Measurements from ENCODE around the gene RPTOR. TPM values are rescaled to one million over a fixed set of nuclear protein-coding genes. Genes with fewer than 3 reads are reported as not detected.

The RPTOR gene
- total RNA-seq, 1 experiment from 2014 or later: 30.6 TPM

- no peaks in the 10 kb centered on the region for H3K27me3 ChIP-seq (ENCODE audit: low read length)
- H3K4me2 ChIP-seq (ENCODE audit: low read depth, low read length, poor library complexity, severe bottlenecking): no peak overlapping the region
- H2AFZ ChIP-seq (ENCODE audit: low read length): no peak overlapping the region
- no peak overlapping the region for H3K9ac ChIP-seq (ENCODE audit: low read length)
- no peak for DNase-seq
- H3K36me3 ChIP-seq (ENCODE audit: insufficient read depth, low read length): no peaks in the 10 kb centered on the region
- H3K79me2 ChIP-seq (ENCODE audit: low read length): peaks cover 91% of the 10 kb centered on the region
- H3K27ac ChIP-seq (ENCODE audit: low read length): no peak overlapping the region
- H3K4me3 ChIP-seq (ENCODE audit: low read length): no peak overlapping the region
- H3K4me1 ChIP-seq (ENCODE audit: low read length): peaks cover 31% of the 10 kb centered on the region
- H3K9me3 ChIP-seq (ENCODE audit: low read length): no peaks in the 10 kb centered on the region
- H4K20me1 ChIP-seq (ENCODE audit: insufficient read depth, low read depth, low read length): no peaks in the 10 kb centered on the region
- no peaks in the 10 kb centered on the region for H3K9me2 ChIP-seq (replicated peaks; ENCODE audit: insufficient read depth, low read length)
Observed at GRCh38 chr17:80671825-80672110, 127.1 kb downstream of the RPTOR start.

GRCh38 chr17:80673152-80673920 lies 128.7 kb downstream of the RPTOR start:
- Histone ChIP-seq H3K4me1 (ENCODE audit: low read length) (peaks cover 20% of the 10 kb centered on the region), H3K4me3 (ENCODE audit: low read length) (peak overlapping the region; percentile 23; the same call in 1 of the 2 replicates), H3K4me2 (ENCODE audit: low read depth, low read length, poor library complexity, severe bottlenecking) (peak overlapping the region; percentile 60), H3K36me3 (ENCODE audit: insufficient read depth, low read length) (no peaks in the 10 kb centered on the region), H3K9me3 (ENCODE audit: low read length) (no peaks in the 10 kb centered on the region), H3K79me2 (ENCODE audit: low read length) (peaks cover 91% of the 10 kb centered on the region), H3K9ac (ENCODE audit: low read length) (peak overlapping the region; percentile 37), H2AFZ (ENCODE audit: low read length) (no peak overlapping the region), H3K27me3 (ENCODE audit: low read length) (no peaks in the 10 kb centered on the region), H3K27ac (ENCODE audit: low read length) (peak overlapping the region; percentile 74), H3K9me2 (replicated peaks; ENCODE audit: insufficient read depth, low read length) (no peaks in the 10 kb centered on the region), H4K20me1 (ENCODE audit: insufficient read depth, low read depth, low read length) (no peaks in the 10 kb centered on the region)
- DNase-seq: peak; percentile 73

GRCh38 chr17:80675438-80676095 lies 130.9 kb downstream of the RPTOR start:
- no peaks in the 10 kb centered on the region for H3K36me3 ChIP-seq (ENCODE audit: insufficient read depth, low read length)
- H3K4me2 ChIP-seq (ENCODE audit: low read depth, low read length, poor library complexity, severe bottlenecking): no peak overlapping the region
- H3K27me3 ChIP-seq (ENCODE audit: low read length): no peaks in the 10 kb centered on the region
- H3K9me2 ChIP-seq (replicated peaks; ENCODE audit: insufficient read depth, low read length): no peaks in the 10 kb centered on the region
- peaks cover 20% of the 10 kb centered on the region for H3K4me1 ChIP-seq (ENCODE audit: low read length)
- no peak overlapping the region for H3K27ac ChIP-seq (ENCODE audit: low read length)
- no peaks in the 10 kb centered on the region for H4K20me1 ChIP-seq (ENCODE audit: insufficient read depth, low read depth, low read length)
- DNase-seq: no peak
- no peaks in the 10 kb centered on the region for H3K9me3 ChIP-seq (ENCODE audit: low read length)
- no peak overlapping the region for H3K4me3 ChIP-seq (ENCODE audit: low read length)
- no peak overlapping the region for H3K9ac ChIP-seq (ENCODE audit: low read length)
- H3K79me2 ChIP-seq (ENCODE audit: low read length): peaks cover 95% of the 10 kb centered on the region
- no peak overlapping the region for H2AFZ ChIP-seq (ENCODE audit: low read length)

GRCh38 chr17:80676096-80676466 lies 131.4 kb downstream of the RPTOR start:
- Histone ChIP-seq H3K27ac (ENCODE audit: low read length) (no peak overlapping the region), H3K27me3 (ENCODE audit: low read length) (no peaks in the 10 kb centered on the region), H3K4me2 (ENCODE audit: low read depth, low read length, poor library complexity, severe bottlenecking) (no peak overlapping the region), H3K36me3 (ENCODE audit: insufficient read depth, low read length) (no peaks in the 10 kb centered on the region), H3K4me3 (ENCODE audit: low read length) (no peak overlapping the region), H2AFZ (ENCODE audit: low read length) (no peak overlapping the region), H3K79me2 (ENCODE audit: low read length) (peaks cover 95% of the 10 kb centered on the region), H3K4me1 (ENCODE audit: low read length) (peaks cover 20% of the 10 kb centered on the region), H4K20me1 (ENCODE audit: insufficient read depth, low read depth, low read length) (no peaks in the 10 kb centered on the region), H3K9me3 (ENCODE audit: low read length) (no peaks in the 10 kb centered on the region), H3K9me2 (replicated peaks; ENCODE audit: insufficient read depth, low read length) (no peaks in the 10 kb centered on the region), H3K9ac (ENCODE audit: low read length) (no peak overlapping the region)
- DNase-seq: no peak

GRCh38 chr17:80676564-80676963 lies 131.9 kb downstream of the RPTOR start:
- H3K4me1 ChIP-seq (ENCODE audit: low read length): peaks cover 20% of the 10 kb centered on the region
- peaks cover 95% of the 10 kb centered on the region for H3K79me2 ChIP-seq (ENCODE audit: low read length)
- DNase-seq: no peak
- H3K27me3 ChIP-seq (ENCODE audit: low read length): no peaks in the 10 kb centered on the region
- H3K4me2 ChIP-seq (ENCODE audit: low read depth, low read length, poor library complexity, severe bottlenecking): no peak overlapping the region
- H3K4me3 ChIP-seq (ENCODE audit: low read length): no peak overlapping the region
- no peak overlapping the region for H3K9ac ChIP-seq (ENCODE audit: low read length)
- no peak overlapping the region for H3K27ac ChIP-seq (ENCODE audit: low read length)
- H3K9me2 ChIP-seq (replicated peaks; ENCODE audit: insufficient read depth, low read length): no peaks in the 10 kb centered on the region
- no peaks in the 10 kb centered on the region for H4K20me1 ChIP-seq (ENCODE audit: insufficient read depth, low read depth, low read length)
- H2AFZ ChIP-seq (ENCODE audit: low read length): no peak overlapping the region
- no peaks in the 10 kb centered on the region for H3K36me3 ChIP-seq (ENCODE audit: insufficient read depth, low read length)
- H3K9me3 ChIP-seq (ENCODE audit: low read length): no peaks in the 10 kb centered on the region

GRCh38 chr17:80677214-80677756 lies 132.6 kb downstream of the RPTOR start:
- H3K27ac ChIP-seq (ENCODE audit: low read length): no peak overlapping the region
- no peaks in the 10 kb centered on the region for H3K9me2 ChIP-seq (replicated peaks; ENCODE audit: insufficient read depth, low read length)
- no peaks in the 10 kb centered on the region for H3K36me3 ChIP-seq (ENCODE audit: insufficient read depth, low read length)
- H3K4me2 ChIP-seq (ENCODE audit: low read depth, low read length, poor library complexity, severe bottlenecking): no peak overlapping the region
- no peaks in the 10 kb centered on the region for H3K27me3 ChIP-seq (ENCODE audit: low read length)
- peaks cover 94% of the 10 kb centered on the region for H3K79me2 ChIP-seq (ENCODE audit: low read length)
- no peak overlapping the region for H3K9ac ChIP-seq (ENCODE audit: low read length)
- DNase-seq: no peak
- no peaks in the 10 kb centered on the region for H4K20me1 ChIP-seq (ENCODE audit: insufficient read depth, low read depth, low read length)
- no peak overlapping the region for H2AFZ ChIP-seq (ENCODE audit: low read length)
- no peak overlapping the region for H3K4me3 ChIP-seq (ENCODE audit: low read length)
- H3K9me3 ChIP-seq (ENCODE audit: low read length): no peaks in the 10 kb centered on the region
- H3K4me1 ChIP-seq (ENCODE audit: low read length): peaks cover 20% of the 10 kb centered on the region

GRCh38 chr17:80679816-80680215 lies 135.2 kb downstream of the RPTOR start:
- no peak overlapping the region for H3K27ac ChIP-seq (ENCODE audit: low read length)
- no peaks in the 10 kb centered on the region for H3K9me2 ChIP-seq (replicated peaks; ENCODE audit: insufficient read depth, low read length)
- no peak overlapping the region for H3K4me2 ChIP-seq (ENCODE audit: low read depth, low read length, poor library complexity, severe bottlenecking)
- H2AFZ ChIP-seq (ENCODE audit: low read length): no peak overlapping the region
- DNase-seq: no peak
- no peaks in the 10 kb centered on the region for H3K36me3 ChIP-seq (ENCODE audit: insufficient read depth, low read length)
- H3K9ac ChIP-seq (ENCODE audit: low read length): no peak overlapping the region
- H3K79me2 ChIP-seq (ENCODE audit: low read length): peaks cover 92% of the 10 kb centered on the region
- no peaks in the 10 kb centered on the region for H3K27me3 ChIP-seq (ENCODE audit: low read length)
- no peaks in the 10 kb centered on the region for H3K9me3 ChIP-seq (ENCODE audit: low read length)
- no peak overlapping the region for H3K4me3 ChIP-seq (ENCODE audit: low read length)
- no peaks in the 10 kb centered on the region for H4K20me1 ChIP-seq (ENCODE audit: insufficient read depth, low read depth, low read length)
- H3K4me1 ChIP-seq (ENCODE audit: low read length): no peaks in the 10 kb centered on the region

GRCh38 chr17:80681215-80681614 lies 136.6 kb downstream of the RPTOR start:
- H2AFZ ChIP-seq (ENCODE audit: low read length): no peak overlapping the region
- no peaks in the 10 kb centered on the region for H4K20me1 ChIP-seq (ENCODE audit: insufficient read depth, low read depth, low read length)
- no peaks in the 10 kb centered on the region for H3K4me1 ChIP-seq (ENCODE audit: low read length)
- no peaks in the 10 kb centered on the region for H3K27me3 ChIP-seq (ENCODE audit: low read length)
- no peak overlapping the region for H3K4me2 ChIP-seq (ENCODE audit: low read depth, low read length, poor library complexity, severe bottlenecking)
- no peak overlapping the region for H3K9ac ChIP-seq (ENCODE audit: low read length)
- peaks cover 89% of the 10 kb centered on the region for H3K79me2 ChIP-seq (ENCODE audit: low read length)
- no peak for DNase-seq
- no peak overlapping the region for H3K27ac ChIP-seq (ENCODE audit: low read length)
- H3K4me3 ChIP-seq (ENCODE audit: low read length): no peak overlapping the region
- H3K9me3 ChIP-seq (ENCODE audit: low read length): no peaks in the 10 kb centered on the region
- no peaks in the 10 kb centered on the region for H3K36me3 ChIP-seq (ENCODE audit: insufficient read depth, low read length)
- H3K9me2 ChIP-seq (replicated peaks; ENCODE audit: insufficient read depth, low read length): no peaks in the 10 kb centered on the region

Data from Karpas-422 (cell line).